Neuron (in vitro differentiated cells): ENCODE measurements around the gene MFAP5.

Source experiments
- H2AFZ ChIP-seq: one replicate; pipeline ENCODE4 v1.6.1; 2013; ENCODE audit warnings: low read depth, mild to moderate bottlenecking, inconsistent platforms, low read length, moderate library complexity
- H3K27me3 ChIP-seq: one replicate; pipeline ENCODE4 v1.6.1; 2013; ENCODE audit warnings: low read length; ENCODE audit not compliant: insufficient read depth
- H3K36me3 ChIP-seq: one replicate; pipeline ENCODE4 v1.6.1; 2013; ENCODE audit warnings: low read length; ENCODE audit not compliant: insufficient read depth
- H3K4me1 ChIP-seq: one replicate; pipeline ENCODE4 v1.6.1; 2013; ENCODE audit warnings: low read length; ENCODE audit not compliant: insufficient read depth
- H3K4me3 ChIP-seq: 2 replicates; pipeline ENCODE4 v1.5.1; 2013; ENCODE audit warnings: mild to moderate bottlenecking, low read length, moderate library complexity
- H3K9me3 ChIP-seq: one replicate; pipeline ENCODE4 v1.6.1; 2013; ENCODE audit warnings: low read length

Gene MFAP5

DNA sequence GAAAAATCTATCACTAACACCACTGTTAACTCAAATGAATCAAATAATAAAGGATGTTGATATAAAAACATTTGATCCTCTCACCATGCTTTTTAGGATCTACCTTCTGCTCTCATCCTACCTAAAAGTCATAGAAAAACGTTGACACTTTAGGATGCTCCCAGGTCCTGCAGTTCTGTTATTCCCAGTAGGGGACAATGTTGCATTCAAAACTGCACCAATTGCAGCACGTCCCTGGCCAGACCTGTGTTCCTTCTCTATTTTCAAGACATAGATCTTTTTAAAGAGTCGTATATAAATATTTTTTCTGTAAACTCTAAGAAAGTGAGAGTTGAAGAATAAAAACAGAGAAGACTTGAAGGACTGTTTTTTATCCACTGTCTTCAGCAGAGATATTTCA, 58.8 kb downstream of the MFAP5 start:
- Histone ChIP-seq H3K4me3 (no peak overlapping the region), H3K27me3 (peaks cover 3% of the 10 kb centered on the region), H2AFZ (no peak overlapping the region), H3K4me1 (no peaks in the 10 kb centered on the region), H3K36me3 (no peaks in the 10 kb centered on the region), H3K9me3 (no peaks in the 10 kb centered on the region)

DNA sequence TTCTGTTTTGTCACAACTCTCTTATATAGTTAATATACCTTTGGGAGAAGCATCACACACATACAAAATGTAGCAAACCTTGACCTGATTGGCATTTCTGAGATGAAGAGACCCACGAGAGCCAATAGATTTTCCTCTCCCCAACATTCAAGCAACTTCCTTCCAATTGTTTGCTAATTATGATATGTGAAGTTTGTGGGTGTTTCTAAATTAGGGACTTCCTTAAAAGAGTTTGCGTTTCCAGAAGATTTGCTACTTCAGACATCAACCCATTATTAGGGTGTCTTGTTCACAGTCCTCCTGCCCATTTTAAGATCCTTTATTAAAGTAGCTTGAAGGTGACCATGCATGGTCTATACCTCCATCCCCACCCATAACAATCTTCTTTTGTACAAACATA, 59.3 kb downstream of the MFAP5 start:
- Histone ChIP-seq H3K4me1 (no peaks in the 10 kb centered on the region), H3K27me3 (peaks cover 3% of the 10 kb centered on the region), H2AFZ (no peak overlapping the region), H3K36me3 (no peaks in the 10 kb centered on the region), H3K9me3 (no peaks in the 10 kb centered on the region), H3K4me3 (no peak overlapping the region)

DNA sequence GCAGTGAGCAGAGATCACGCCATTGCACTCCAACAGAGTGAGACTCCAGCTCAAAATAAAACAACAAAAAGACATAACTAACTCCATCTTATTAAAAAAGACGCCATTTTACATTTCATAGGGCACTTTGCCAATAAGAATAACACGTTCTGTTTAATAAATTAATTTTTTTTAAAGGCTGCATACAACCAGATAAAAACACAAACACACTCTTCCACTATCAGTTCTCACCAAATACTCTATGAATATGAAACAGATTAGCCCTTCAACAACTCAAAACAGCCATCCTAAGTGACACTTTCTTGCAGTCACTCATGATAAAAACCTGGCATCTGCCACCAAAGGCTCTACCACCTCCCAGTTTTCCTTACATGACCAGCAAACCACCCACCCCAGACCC, 66.1 kb downstream of the MFAP5 start:
- Histone ChIP-seq H3K4me3 (no peak overlapping the region), H3K4me1 (no peaks in the 10 kb centered on the region), H3K9me3 (no peaks in the 10 kb centered on the region), H3K36me3 (no peaks in the 10 kb centered on the region), H2AFZ (no peak overlapping the region), H3K27me3 (no peaks in the 10 kb centered on the region)
